NCI-H1105 treated with DMSO at 0.1 percent for 48 hours (cell line): ENCODE measurements around the gene CCR5AS.

Experiments used
- DNase-seq: peaks from one replicate; lab custom pipeline; 2025; lab: John Stamatoyannopoulos, UW

The CCR5AS gene

GRCh38 chr3:46378426-46378942 lies 28.4 kb downstream of the CCR5AS start:
- no peak for DNase-seq

- no peak for DNase-seq
Observed at GRCh38 chr3:46375814-46376213, 31.1 kb downstream of the CCR5AS start.

GRCh38 chr3:46375218-46375617 lies 31.6 kb downstream of the CCR5AS start:
- DNase-seq, result no peak

GRCh38 chr3:46374755-46375154 lies 32.1 kb downstream of the CCR5AS start:
- no peak for DNase-seq

- DNase-seq, result no peak
Observed at GRCh38 chr3:46372492-46373359, 34.1 kb downstream of the CCR5AS start.

- DNase-seq, result no peak
Observed at GRCh38 chr3:46371519-46372340, 35.1 kb downstream of the CCR5AS start.

- DNase-seq, result no peak
Observed at GRCh38 chr3:46370839-46371518, 35.9 kb downstream of the CCR5AS start, which contains the start of gene CCR5. CCR5 (plus strand) TSS chr3:46370946; CDS start chr3:46372903, 1,957 bp downstream.

GRCh38 chr3:46369675-46370132 lies 37.2 kb downstream of the CCR5AS start:
- no peak for DNase-seq

- DNase-seq, result no peak
Observed at GRCh38 chr3:46369151-46369550, 37.7 kb downstream of the CCR5AS start.

GRCh38 chr3:46368569-46368968 lies 38.3 kb downstream of the CCR5AS start:
- DNase-seq, result no peak

GRCh38 chr3:46367811-46368210 lies 39.1 kb downstream of the CCR5AS start:
- no peak for DNase-seq

- no peak for DNase-seq
Observed at GRCh38 chr3:46365737-46366524, 40.9 kb downstream of the CCR5AS start.

GRCh38 chr3:46365041-46365440 lies 41.8 kb downstream of the CCR5AS start:
- DNase-seq, result no peak

GRCh38 chr3:46361408-46362283 lies 45.2 kb downstream of the CCR5AS start:
- DNase-seq, result no peak

- DNase-seq, result no peak
Observed at GRCh38 chr3:46360907-46361306, 46.0 kb downstream of the CCR5AS start.

GRCh38 chr3:46359733-46360493 lies 47.0 kb downstream of the CCR5AS start:
- peak; percentile 80 for DNase-seq

GRCh38 chr3:46358466-46358865 lies 48.4 kb downstream of the CCR5AS start:
- DNase-seq, result no peak

GRCh38 chr3:46356909-46357308 lies 50.0 kb downstream of the CCR5AS start:
- peak; percentile 44 for DNase-seq

GRCh38 chr3:46356276-46356675 lies 50.6 kb downstream of the CCR5AS start:
- no peak for DNase-seq
